Endothelial cell of umbilical vein (primary cell): ENCODE measurements around the gene PTGES3. TPM values are rescaled to one million over a fixed set of nuclear protein-coding genes. Genes with fewer than 3 reads are reported as not detected.

ENCODE experiments used
- BruUV-seq: library from RNA; stranded (reverse); fragments of 400-500 nt; replicated peaks from 2 replicates; lab custom pipeline; 2021; lab: Mats Ljungman, UMichigan
- CTCF ChIA-PET: fragments of 300-600, 350-600 bp; sonication (Branson Sonifier 250); formaldehyde crosslinking; loops from one replicate; lab custom pipeline; 2021; ENCODE audit warnings: antibody characterized with exemption, inconsistent platforms; lab: Charles Lee
- POLR2A ChIA-PET: fragments of 300-600, 350-600 bp; sonication (Branson Sonifier 250); formaldehyde crosslinking; loops from one replicate; lab custom pipeline; 2021; ENCODE audit warnings: antibody characterized with exemption, inconsistent platforms; lab: Charles Lee
- DNase-seq: peaks from one replicate; pipeline ENCODE4 v3.0.0-alpha.2; 2011; ENCODE audit warnings: low read depth, low spot score
- FAIRE-seq: peaks from 2 replicates; lab custom pipeline; 2011; peaks lifted over from hg19 to GRCh38; lab: Jason Lieb, UNC
- H2AFZ ChIP-seq: 2 replicates; pipeline ENCODE4 v1.6.0; 2012; ENCODE audit warnings: low read depth, low read length, control low read depth, inconsistent platforms
- H3K27ac ChIP-seq: 2 replicates; pipeline ENCODE4 v1.5.1; 2011; ENCODE audit warnings: low read depth, mild to moderate bottlenecking, control low read depth, low read length, moderate library complexity; ENCODE audit not compliant: insufficient read depth
- H3K27me3 ChIP-seq, 2 experiments: 2 replicates each; pipeline versions ENCODE4 v1.6.0 to v1.6.1; 2011; ENCODE audit warnings: low read length in 2 of 2, mixed read lengths in 1 of 2; ENCODE audit not compliant: control insufficient read depth in 2 of 2, insufficient read depth in 2 of 2
- H3K36me3 ChIP-seq, 2 experiments: 2 replicates in 1 of 2; 3 replicates in 1 of 2; pipeline ENCODE4 v1.5.1; 2011; ENCODE audit warnings: low read length in 2 of 2, mild to moderate bottlenecking in 1 of 2, moderate library complexity in 1 of 2; ENCODE audit not compliant: control insufficient read depth in 2 of 2, insufficient read depth in 2 of 2; ENCODE audit errors: extremely low read depth in 1 of 2
- H3K4me1 ChIP-seq: 3 replicates; pipeline ENCODE4 v1.5.1; 2011; ENCODE audit warnings: mild to moderate bottlenecking, low read length; ENCODE audit not compliant: control insufficient read depth, insufficient read depth; ENCODE audit errors: extremely low read depth
- H3K4me2 ChIP-seq: 2 replicates; pipeline ENCODE4 v1.6.1; 2011; ENCODE audit warnings: low read length, control low read depth, mixed read lengths; ENCODE audit not compliant: insufficient read depth
- H3K4me3 ChIP-seq, 3 experiments: fragments of 200-600 bp in 1 of 3; sonication (generic), shearing (Covaris generic) in 1 of 3; replicated peaks in 1 of 3; 2 replicates each; pipeline ENCODE4 v1.5.1; 2011 to 2016; ENCODE audit warnings: control low read depth in 3 of 3, low read length in 3 of 3, mild to moderate bottlenecking in 2 of 3, inconsistent platforms in 1 of 3, low read depth in 1 of 3, moderate library complexity in 1 of 3; ENCODE audit not compliant: insufficient read depth in 1 of 3
- H3K79me2 ChIP-seq: 2 replicates; pipeline ENCODE4 v1.6.0; 2012; ENCODE audit warnings: low read length, inconsistent platforms; ENCODE audit not compliant: control insufficient read depth, insufficient read depth
- H3K9ac ChIP-seq: replicated peaks from 2 replicates; pipeline ENCODE3; 2011; ENCODE audit warnings: low read length, control low read depth; ENCODE audit not compliant: insufficient read depth; ENCODE audit errors: extremely low read depth
- H3K9me1 ChIP-seq: replicated peaks from 3 replicates; pipeline ENCODE4 v1.6.0; 2011; ENCODE audit warnings: mild to moderate bottlenecking, low read length; ENCODE audit not compliant: control insufficient read depth, insufficient read depth; ENCODE audit errors: extremely low read depth
- H3K9me3 ChIP-seq: replicated peaks from 2 replicates; pipeline ENCODE4 v1.5.1; 2012; ENCODE audit warnings: low read length, inconsistent platforms; ENCODE audit not compliant: control insufficient read depth, insufficient read depth
- H4K20me1 ChIP-seq: replicated peaks from 2 replicates; pipeline ENCODE3; 2011; ENCODE audit warnings: mild to moderate bottlenecking, low read length; ENCODE audit not compliant: control insufficient read depth, insufficient read depth; ENCODE audit errors: extremely low read depth
- CTCF ChIP-seq, 2 donors: IDR thresholded peaks; 1 replicate in 1 of 2; 2 replicates in 1 of 2; pipeline ENCODE4 v1.5.1; 2011; ENCODE audit warnings: low read length in 2 of 2, mild to moderate bottlenecking in 2 of 2, moderate library complexity in 2 of 2, control low read depth in 1 of 2, inconsistent platforms in 1 of 2, low read depth in 1 of 2; ENCODE audit not compliant: insufficient read depth in 1 of 2; ENCODE audit errors: extremely low read depth in 1 of 2
- EZH2 ChIP-seq: IDR thresholded peaks from 2 replicates; pipeline ENCODE4 v1.6.1; 2012; ENCODE audit warnings: borderline replicate concordance, low read depth, mild to moderate bottlenecking, moderate library complexity, low read length, inconsistent platforms; ENCODE audit not compliant: severe bottlenecking
- FOS ChIP-seq: IDR thresholded peaks from 2 replicates; pipeline ENCODE4 v1.6.1; 2011; ENCODE audit warnings: mild to moderate bottlenecking, low read length, moderate library complexity, borderline replicate concordance; ENCODE audit not compliant: insufficient read depth
- GATA2 ChIP-seq: IDR thresholded peaks from 2 replicates; pipeline ENCODE4 v1.7.0; 2011; ENCODE audit warnings: low read depth, mild to moderate bottlenecking, moderate library complexity, mixed read lengths, low read length; ENCODE audit not compliant: insufficient read length, insufficient read depth
- JUN ChIP-seq: IDR thresholded peaks from 2 replicates; pipeline ENCODE4 v1.6.1; 2011; ENCODE audit warnings: borderline replicate concordance, low read depth; ENCODE audit not compliant: insufficient read length, insufficient read depth
- MAX ChIP-seq: IDR thresholded peaks from 2 replicates; pipeline ENCODE4 v1.6.1; 2011; ENCODE audit not compliant: insufficient read depth, insufficient read length
- MYC ChIP-seq: IDR thresholded peaks from one replicate; pipeline ENCODE4 v1.6.1; 2011; ENCODE audit warnings: mild to moderate bottlenecking, low read depth, low read length
- POLR2A ChIP-seq: IDR thresholded peaks from 2 replicates; pipeline ENCODE4 v1.6.1; 2012; ENCODE audit warnings: low read depth, mild to moderate bottlenecking, control low read depth, low read length
- POLR2AphosphoS5 ChIP-seq: IDR thresholded peaks from 2 replicates; pipeline ENCODE4 v1.6.1; 2012; ENCODE audit warnings: low read depth, mild to moderate bottlenecking, control low read depth, low read length, moderate library complexity; ENCODE audit not compliant: insufficient read depth
- dilution Hi-C: fragments of 300-500 bp; cut with MboI; formaldehyde crosslinking; loops from one replicate; pipeline ENCODE4 v1.15.0; 2019; ENCODE audit warnings: low sequenced_read_pairs; ENCODE audit not compliant: extremely low pct_ligation_motif_present
- intact Hi-C: fragments of 100-400 bp; cut with micrococcal nuclease; formaldehyde crosslinking; loops from one replicate; pipeline ENCODE4 v1.10.0; 2022
- polyA plus RNA-seq, 4 experiments: library from polyadenylated mRNA; depleted of rRNA in 3 of 4; stranded (reverse) in 3 of 4; unstranded in 1 of 4; fragments of >200 nt; gene quantifications; 2 replicates each; pipeline versions ENCODE4 v1.2.1 to v1.2.3, GENCODE V29; 2011 to 2012; ENCODE audit warnings: missing spikeins in 1 of 4
- total RNA-seq: library from RNA; stranded (reverse); gene quantifications from 2 replicates; pipeline ENCODE4 v1.2.3, GENCODE V29; 2021

PTGES3 gene
- total and polyA plus RNA-seq, 2 donors (not counting 3 experiments of a cell fraction or from before 2014, with no cell fraction given) = 48.5 to 278 TPM

GRCh38 chr12:56716933-56717880 lies 29.1 kb upstream of the PTGES3 start:
- H3K9me3 ChIP-seq = no peaks in the 10 kb centered on the region
- ChIA-PET POLR2A (interaction anchor here (0.7 to 2.1 kb wide), 2 partner anchors 8 to 760 kb away, joined by 3 to 8 read pairs; partner anchors contain the start of gene NACA), CTCF (interaction anchor here (0.7 to 1.0 kb wide), 2 partner anchors 8 to 19 kb away, joined by 3 read pairs; partner anchors contain the start of gene NACA)
- no TSS peak for BruUV-seq
- no peak overlapping the region for H3K4me2 ChIP-seq
- peaks cover 19% of the 10 kb centered on the region for H3K4me1 ChIP-seq
- peaks cover 34 to 37% of the 10 kb centered on the region in 2 experiments for H3K36me3 ChIP-seq
- H3K9me1 ChIP-seq = no peaks in the 10 kb centered on the region
- H3K4me3 ChIP-seq = no peak overlapping the region
- no peaks in the 10 kb centered on the region for H3K27me3 ChIP-seq
- H4K20me1 ChIP-seq = peaks cover 2% of the 10 kb centered on the region
- peaks cover 72% of the 10 kb centered on the region for H3K79me2 ChIP-seq
- DNase-seq (no peak), FAIRE-seq (no peak)
- dilution Hi-C loops (no loop called here), intact Hi-C loops (no loop called here)
- no peak overlapping the region for H2AFZ ChIP-seq
- H3K27ac ChIP-seq = no peak overlapping the region
- no peak overlapping the region for H3K9ac ChIP-seq
- TF ChIP-seq POLR2A (no peak), FOS (no peak), JUN (no peak), MYC (no peak), GATA2 (no peak), CTCF (IDR thresholded peaks at IDR 0.05; ENCODE audit: extremely low read depth in 1 of 2, insufficient read depth in 1 of 2, low read depth in 1 of 2, low read length in 2 of 2) (no peak), MAX (no peak), POLR2AphosphoS5 (no peak), EZH2 (no peak)
